HEK293 (cell line): ENCODE results near the gene MCM6.

Experiments used
- CTCF ChIP-seq: fragments of 450-650 bp; formaldehyde crosslinking; IDR thresholded peaks from 2 replicates; pipeline ENCODE4 v1.5.1; 2016; ENCODE audit warnings: missing biosample characterization, missing genetic modification characterization
- GLI4 ChIP-seq: fragments of 450-650 bp; formaldehyde crosslinking; IDR thresholded peaks from 2 replicates; pipeline ENCODE4 v1.5.1; 2016; ENCODE audit warnings: missing biosample characterization, missing genetic modification characterization
- ZBTB7A ChIP-seq: fragments of 450-650 bp; formaldehyde crosslinking; IDR thresholded peaks from 2 replicates; pipeline ENCODE4 v1.5.1; 2016; ENCODE audit warnings: low read depth, missing biosample characterization, missing genetic modification characterization
- ZNF214 ChIP-seq: fragments of 450-650 bp; formaldehyde crosslinking; IDR thresholded peaks from 2 replicates; pipeline ENCODE4 v1.5.1; 2017; ENCODE audit warnings: missing biosample characterization, mild to moderate bottlenecking, missing genetic modification characterization, borderline replicate concordance

DNA sequence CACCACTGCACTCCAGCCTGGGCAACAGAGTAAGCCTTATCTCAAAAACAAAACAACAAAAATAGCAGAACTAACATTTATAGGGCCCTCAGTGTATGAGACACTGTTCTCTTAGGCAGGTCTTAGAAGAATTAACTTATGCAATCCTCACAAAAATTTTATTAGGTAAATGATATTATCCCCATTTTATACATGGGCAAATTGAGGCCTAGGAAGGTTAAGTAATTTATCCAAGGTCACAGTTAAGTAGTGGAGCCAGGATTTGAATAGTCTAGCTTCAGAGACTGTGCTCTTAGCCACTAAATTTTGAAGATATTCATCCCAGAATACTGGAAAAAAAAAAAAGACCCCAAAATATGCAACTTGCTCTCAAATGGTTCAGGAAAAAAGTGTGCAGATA, 22.8 kb downstream of the MCM6 start:
- TF ChIP-seq CTCF (tag by site-specific recombination) (no peak), GLI4 (tag by site-specific recombination) (no peak), ZNF214 (tag by site-specific recombination) (no peak), ZBTB7A (tag by site-specific recombination) (no peak)
